ENCODE data around the gene POLRMT. TPM values are rescaled to one million over a fixed set of nuclear protein-coding genes. Genes with fewer than 3 reads are reported as not detected.

The POLRMT gene
- total and polyA plus RNA-seq, 2 experiments from 2014 or later = 98.0 to 148 TPM

DNA sequence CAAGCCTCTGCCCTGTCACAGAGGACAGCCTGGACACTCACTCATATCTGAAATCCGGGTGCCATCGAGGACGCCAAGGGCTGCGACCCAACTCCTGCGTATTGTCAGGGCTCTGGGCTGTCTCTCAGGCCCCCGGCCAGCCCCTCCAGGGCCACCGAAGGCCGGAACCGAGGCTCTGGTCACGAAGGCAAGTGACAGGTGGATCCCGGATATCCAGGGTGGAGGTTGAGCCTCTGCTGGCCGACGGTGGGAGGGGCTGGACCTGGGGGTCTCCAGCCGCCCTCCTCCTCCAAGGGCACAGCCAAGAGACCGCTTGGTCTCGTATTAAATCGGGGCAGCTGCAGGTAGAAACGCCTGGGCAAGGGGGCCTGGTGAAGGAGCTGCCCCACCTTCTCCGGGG, 24.3 kb upstream of the POLRMT start (continued):
- TF ChIP-seq ZNF114 (CRISPR knock-in tag; IDR thresholded peaks at IDR 0.05) (no peak), CREB1 (CRISPR knock-in tag; IDR thresholded peaks at IDR 0.05; ENCODE audit: low read depth) (no peak)

DNA sequence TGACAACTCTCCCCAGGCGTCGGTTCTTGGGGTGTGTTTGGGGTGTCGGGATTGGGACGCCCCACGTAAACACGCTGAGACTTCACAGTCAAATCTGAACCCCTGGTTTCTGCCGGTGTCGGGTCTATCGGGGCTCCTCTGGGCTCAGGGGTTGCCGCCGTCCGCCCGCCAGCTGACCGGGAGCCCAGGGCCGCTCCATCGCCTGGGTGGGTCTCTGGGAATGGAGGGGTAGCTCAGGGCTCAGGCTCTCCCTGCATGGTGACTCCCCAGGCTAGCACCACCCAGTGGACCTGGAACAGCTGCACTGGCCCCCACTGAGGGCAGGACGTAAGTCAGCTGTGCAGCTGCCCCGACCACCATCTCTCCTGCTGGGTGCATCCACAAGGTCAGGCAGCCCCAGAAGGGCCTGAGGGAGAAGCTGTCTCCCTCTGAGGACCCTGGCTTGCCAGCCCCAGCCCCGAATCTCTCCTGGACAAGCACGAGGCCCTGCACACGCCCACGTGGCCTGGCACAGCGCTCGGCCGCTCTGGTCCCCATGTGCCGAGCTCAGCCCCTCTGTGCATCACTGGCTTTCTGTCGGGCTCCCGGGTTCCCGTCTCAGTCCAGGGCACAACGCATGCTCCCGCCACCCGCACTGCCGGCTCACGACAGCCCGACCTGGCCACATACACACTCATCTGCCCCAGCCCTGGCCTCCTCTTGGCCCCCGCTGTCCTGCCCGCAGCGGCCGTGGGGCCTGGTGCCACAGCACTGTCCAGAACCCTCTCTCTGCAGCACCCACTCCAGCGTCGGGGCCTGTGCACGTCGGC, 23.6 kb upstream of the POLRMT start:
- Histone ChIP-seq H3K79me2 (replicated peaks; ENCODE audit: insufficient read depth) (peaks cover 98% of the 10 kb centered on the region), H3K27ac (ENCODE audit: low read depth) (no peak overlapping the region), H2AFZ (no peak overlapping the region), H3K36me3 (ENCODE audit: insufficient read depth) (no peaks in the 10 kb centered on the region), H3F3A (replicated peaks; ENCODE audit: low read depth) (peaks cover 6% of the 10 kb centered on the region; the same call in 1 of the 2 replicates), H3K4me2 (no peak overlapping the region), H3K27me3 (ENCODE audit: insufficient read depth) (no peaks in the 10 kb centered on the region), H3K9me2 (ENCODE audit: insufficient read depth) (no peaks in the 10 kb centered on the region), H3K4me3 (no peak overlapping the region), H3K4me1 (ENCODE audit: insufficient read depth) (peaks cover 5% of the 10 kb centered on the region), H4K20me1 (replicated peaks; ENCODE audit: insufficient read depth) (peaks cover 50% of the 10 kb centered on the region)
- DNase-seq (ENCODE audit: low spot score) (no peak), ATAC-seq (no peak)
- peaks cover 8% of the 10 kb centered on the region for H3K27me3 Mint-ChIP-seq (ENCODE audit: insufficient read depth, low read depth, poor library complexity)
- no peaks in the 10 kb centered on the region for H3K9me3 Mint-ChIP-seq
- no peak overlapping the region for H3K27ac Mint-ChIP-seq
- H3K4me3 Mint-ChIP-seq = no peak overlapping the region
- H3K4me1 Mint-ChIP-seq = peaks cover 13% of the 10 kb centered on the region
- H3K36me3 Mint-ChIP-seq (ENCODE audit: low read depth) = peaks cover 15% of the 10 kb centered on the region
- no peak for TF ChIP-seq ZNF114 (CRISPR knock-in tag; IDR thresholded peaks at IDR 0.05)
- TF ChIP-seq NANOG (IDR thresholded peaks at IDR 0.05; ENCODE audit: borderline replicate concordance) = no peak
- TF ChIP-seq, protein P1, sequence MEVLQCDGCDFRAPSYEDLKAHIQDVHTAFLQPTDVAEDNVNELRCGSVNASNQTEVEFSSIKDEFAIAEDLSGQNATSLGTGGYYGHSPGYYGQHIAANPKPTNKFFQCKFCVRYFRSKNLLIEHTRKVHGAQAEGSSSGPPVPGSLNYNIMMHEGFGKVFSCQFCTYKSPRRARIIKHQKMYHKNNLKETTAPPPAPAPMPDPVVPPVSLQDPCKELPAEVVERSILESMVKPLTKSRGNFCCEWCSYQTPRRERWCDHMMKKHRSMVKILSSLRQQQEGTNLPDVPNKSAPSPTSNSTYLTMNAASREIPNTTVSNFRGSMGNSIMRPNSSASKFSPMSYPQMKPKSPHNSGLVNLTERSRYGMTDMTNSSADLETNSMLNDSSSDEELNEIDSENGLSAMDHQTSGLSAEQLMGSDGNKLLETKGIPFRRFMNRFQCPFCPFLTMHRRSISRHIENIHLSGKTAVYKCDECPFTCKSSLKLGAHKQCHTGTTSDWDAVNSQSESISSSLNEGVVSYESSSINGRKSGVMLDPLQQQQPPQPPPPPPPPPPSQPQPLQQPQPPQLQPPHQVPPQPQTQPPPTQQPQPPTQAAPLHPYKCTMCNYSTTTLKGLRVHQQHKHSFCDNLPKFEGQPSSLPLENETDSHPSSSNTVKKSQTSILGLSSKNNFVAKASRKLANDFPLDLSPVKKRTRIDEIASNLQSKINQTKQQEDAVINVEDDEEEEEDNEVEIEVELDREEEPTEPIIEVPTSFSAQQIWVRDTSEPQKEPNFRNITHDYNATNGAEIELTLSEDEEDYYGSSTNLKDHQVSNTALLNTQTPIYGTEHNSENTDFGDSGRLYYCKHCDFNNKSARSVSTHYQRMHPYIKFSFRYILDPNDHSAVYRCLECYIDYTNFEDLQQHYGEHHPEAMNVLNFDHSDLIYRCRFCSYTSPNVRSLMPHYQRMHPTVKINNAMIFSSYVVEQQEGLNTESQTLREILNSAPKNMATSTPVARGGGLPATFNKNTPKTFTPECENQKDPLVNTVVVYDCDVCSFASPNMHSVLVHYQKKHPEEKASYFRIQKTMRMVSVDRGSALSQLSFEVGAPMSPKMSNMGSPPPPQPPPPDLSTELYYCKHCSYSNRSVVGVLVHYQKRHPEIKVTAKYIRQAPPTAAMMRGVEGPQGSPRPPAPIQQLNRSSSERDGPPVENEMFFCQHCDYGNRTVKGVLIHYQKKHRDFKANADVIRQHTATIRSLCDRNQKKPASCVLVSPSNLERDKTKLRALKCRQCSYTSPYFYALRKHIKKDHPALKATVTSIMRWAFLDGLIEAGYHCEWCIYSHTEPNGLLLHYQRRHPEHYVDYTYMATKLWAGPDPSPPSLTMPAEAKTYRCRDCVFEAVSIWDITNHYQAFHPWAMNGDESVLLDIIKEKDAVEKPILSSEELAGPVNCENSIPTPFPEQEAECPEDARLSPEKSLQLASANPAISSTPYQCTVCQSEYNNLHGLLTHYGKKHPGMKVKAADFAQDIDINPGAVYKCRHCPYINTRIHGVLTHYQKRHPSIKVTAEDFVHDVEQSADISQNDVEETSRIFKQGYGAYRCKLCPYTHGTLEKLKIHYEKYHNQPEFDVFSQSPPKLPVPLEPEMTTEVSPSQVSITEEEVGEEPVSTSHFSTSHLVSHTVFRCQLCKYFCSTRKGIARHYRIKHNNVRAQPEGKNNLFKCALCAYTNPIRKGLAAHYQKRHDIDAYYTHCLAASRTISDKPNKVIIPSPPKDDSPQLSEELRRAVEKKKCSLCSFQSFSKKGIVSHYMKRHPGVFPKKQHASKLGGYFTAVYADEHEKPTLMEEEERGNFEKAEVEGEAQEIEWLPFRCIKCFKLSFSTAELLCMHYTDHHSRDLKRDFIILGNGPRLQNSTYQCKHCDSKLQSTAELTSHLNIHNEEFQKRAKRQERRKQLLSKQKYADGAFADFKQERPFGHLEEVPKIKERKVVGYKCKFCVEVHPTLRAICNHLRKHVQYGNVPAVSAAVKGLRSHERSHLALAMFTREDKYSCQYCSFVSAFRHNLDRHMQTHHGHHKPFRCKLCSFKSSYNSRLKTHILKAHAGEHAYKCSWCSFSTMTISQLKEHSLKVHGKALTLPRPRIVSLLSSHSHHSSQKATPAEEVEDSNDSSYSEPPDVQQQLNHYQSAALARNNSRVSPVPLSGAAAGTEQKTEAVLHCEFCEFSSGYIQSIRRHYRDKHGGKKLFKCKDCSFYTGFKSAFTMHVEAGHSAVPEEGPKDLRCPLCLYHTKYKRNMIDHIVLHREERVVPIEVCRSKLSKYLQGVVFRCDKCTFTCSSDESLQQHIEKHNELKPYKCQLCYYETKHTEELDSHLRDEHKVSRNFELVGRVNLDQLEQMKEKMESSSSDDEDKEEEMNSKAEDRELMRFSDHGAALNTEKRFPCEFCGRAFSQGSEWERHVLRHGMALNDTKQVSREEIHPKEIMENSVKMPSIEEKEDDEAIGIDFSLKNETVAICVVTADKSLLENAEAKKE (CRISPR knock-in tag; IDR thresholded peaks at IDR 0.05) = no peak
- no peak for TF ChIP-seq STAT1 (IDR thresholded peaks at IDR 0.05; ENCODE audit: unreplicated experiment)
- TF ChIP-seq EZH2 (IDR thresholded peaks at IDR 0.05; ENCODE audit: low read depth, unreplicated experiment) = no peak
- TF ChIP-seq JUNB (IDR thresholded peaks at IDR 0.05; ENCODE audit: unreplicated experiment) = no peak
- TF ChIP-seq, protein P2, sequence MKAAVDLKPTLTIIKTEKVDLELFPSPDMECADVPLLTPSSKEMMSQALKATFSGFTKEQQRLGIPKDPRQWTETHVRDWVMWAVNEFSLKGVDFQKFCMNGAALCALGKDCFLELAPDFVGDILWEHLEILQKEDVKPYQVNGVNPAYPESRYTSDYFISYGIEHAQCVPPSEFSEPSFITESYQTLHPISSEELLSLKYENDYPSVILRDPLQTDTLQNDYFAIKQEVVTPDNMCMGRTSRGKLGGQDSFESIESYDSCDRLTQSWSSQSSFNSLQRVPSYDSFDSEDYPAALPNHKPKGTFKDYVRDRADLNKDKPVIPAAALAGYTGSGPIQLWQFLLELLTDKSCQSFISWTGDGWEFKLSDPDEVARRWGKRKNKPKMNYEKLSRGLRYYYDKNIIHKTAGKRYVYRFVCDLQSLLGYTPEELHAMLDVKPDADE (IDR thresholded peaks at IDR 0.05) = no peak
- TF ChIP-seq EZH2phosphoT487 (IDR thresholded peaks at IDR 0.05; ENCODE audit: unreplicated experiment) = no peak
- no peak for TF ChIP-seq ZNF331 (CRISPR knock-in tag; IDR thresholded peaks at IDR 0.05; ENCODE audit: low read depth)
- TF ChIP-seq CREB1 (CRISPR knock-in tag; IDR thresholded peaks at IDR 0.05; ENCODE audit: low read depth) = no peak
- TF ChIP-seq, protein P3, sequence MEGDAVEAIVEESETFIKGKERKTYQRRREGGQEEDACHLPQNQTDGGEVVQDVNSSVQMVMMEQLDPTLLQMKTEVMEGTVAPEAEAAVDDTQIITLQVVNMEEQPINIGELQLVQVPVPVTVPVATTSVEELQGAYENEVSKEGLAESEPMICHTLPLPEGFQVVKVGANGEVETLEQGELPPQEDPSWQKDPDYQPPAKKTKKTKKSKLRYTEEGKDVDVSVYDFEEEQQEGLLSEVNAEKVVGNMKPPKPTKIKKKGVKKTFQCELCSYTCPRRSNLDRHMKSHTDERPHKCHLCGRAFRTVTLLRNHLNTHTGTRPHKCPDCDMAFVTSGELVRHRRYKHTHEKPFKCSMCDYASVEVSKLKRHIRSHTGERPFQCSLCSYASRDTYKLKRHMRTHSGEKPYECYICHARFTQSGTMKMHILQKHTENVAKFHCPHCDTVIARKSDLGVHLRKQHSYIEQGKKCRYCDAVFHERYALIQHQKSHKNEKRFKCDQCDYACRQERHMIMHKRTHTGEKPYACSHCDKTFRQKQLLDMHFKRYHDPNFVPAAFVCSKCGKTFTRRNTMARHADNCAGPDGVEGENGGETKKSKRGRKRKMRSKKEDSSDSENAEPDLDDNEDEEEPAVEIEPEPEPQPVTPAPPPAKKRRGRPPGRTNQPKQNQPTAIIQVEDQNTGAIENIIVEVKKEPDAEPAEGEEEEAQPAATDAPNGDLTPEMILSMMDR (conservative IDR thresholded peaks at IDR 0.05; ENCODE audit: low read depth in 2 of 2) = no peak
- no peak for TF ChIP-seq POLR2AphosphoS5 (IDR thresholded peaks at IDR 0.05; ENCODE audit: low read depth)
